T-helper 1 cell treated with Interleukin-12 subunit alpha and Interleukin-12 subunit beta and Interleukin-4 antibody, amounts not matched to agents 30 μg/mL and 1 μg/mL, for 36 hours (primary cell): ENCODE data around the gene SH3PXD2A.
"Not testable (repeated sequence)": the region's sequence is repeated elsewhere in the genome, so short reads cannot be mapped to it uniquely, and the experiment has no call there.

Source experiments
- H3K27ac Mint-ChIP-seq: one replicate; pipeline ENCODE4 v1.8.0; 2021; ENCODE audit warnings: mild to moderate bottlenecking, mixed read lengths
- H3K27me3 Mint-ChIP-seq: one replicate; pipeline ENCODE4 v1.8.0; 2021; ENCODE audit warnings: low read depth, mixed read lengths
- H3K36me3 Mint-ChIP-seq: one replicate; pipeline ENCODE4 v1.8.0; 2021; ENCODE audit warnings: low read depth, mixed read lengths
- H3K4me1 Mint-ChIP-seq: one replicate; pipeline ENCODE4 v1.8.0; 2021; ENCODE audit warnings: low read depth, mixed read lengths
- H3K4me3 Mint-ChIP-seq: one replicate; pipeline ENCODE4 v1.8.0; 2021; ENCODE audit warnings: mild to moderate bottlenecking, moderate library complexity, mixed read lengths
- H3K9me3 Mint-ChIP-seq: one replicate; pipeline ENCODE4 v1.8.0; 2021; ENCODE audit warnings: mixed read lengths

Gene SH3PXD2A

GRCh38 chr10:103619424-103620351 is 235.7 kb downstream of the SH3PXD2A start:
- H3K27ac Mint-ChIP-seq = no peak overlapping the region
- no peaks in the 10 kb centered on the region for H3K27me3 Mint-ChIP-seq
- H3K9me3 Mint-ChIP-seq = no peaks in the 10 kb centered on the region
- peaks cover 2% of the 10 kb centered on the region for H3K4me1 Mint-ChIP-seq
- peaks cover 2% of the 10 kb centered on the region for H3K36me3 Mint-ChIP-seq
- no peak overlapping the region for H3K4me3 Mint-ChIP-seq

GRCh38 chr10:103618575-103619423 is 236.6 kb downstream of the SH3PXD2A start:
- H3K4me1 Mint-ChIP-seq = peaks cover 5% of the 10 kb centered on the region
- no peak overlapping the region for H3K4me3 Mint-ChIP-seq
- no peaks in the 10 kb centered on the region for H3K27me3 Mint-ChIP-seq
- H3K9me3 Mint-ChIP-seq = no peaks in the 10 kb centered on the region
- no peak overlapping the region for H3K27ac Mint-ChIP-seq
- peaks cover 2% of the 10 kb centered on the region for H3K36me3 Mint-ChIP-seq

GRCh38 chr10:103617602-103618385 is 237.6 kb downstream of the SH3PXD2A start:
- Mint-ChIP-seq H3K4me1 (peaks cover 5% of the 10 kb centered on the region), H3K36me3 (peaks cover 7% of the 10 kb centered on the region), H3K27ac (no peak overlapping the region), H3K27me3 (no peaks in the 10 kb centered on the region), H3K4me3 (no peak overlapping the region), H3K9me3 (no peaks in the 10 kb centered on the region)

- H3K9me3 Mint-ChIP-seq = no peaks in the 10 kb centered on the region
- H3K36me3 Mint-ChIP-seq = peaks cover 5% of the 10 kb centered on the region
- H3K4me1 Mint-ChIP-seq = peaks cover 5% of the 10 kb centered on the region
- no peak overlapping the region for H3K27ac Mint-ChIP-seq
- no peak overlapping the region for H3K4me3 Mint-ChIP-seq
- no peaks in the 10 kb centered on the region for H3K27me3 Mint-ChIP-seq
Measured at GRCh38 chr10:103616705-103617601, 238.4 kb downstream of the SH3PXD2A start.

GRCh38 chr10:103614306-103615158 is 240.8 kb downstream of the SH3PXD2A start:
- no peak overlapping the region for H3K27ac Mint-ChIP-seq
- no peaks in the 10 kb centered on the region for H3K27me3 Mint-ChIP-seq
- H3K4me1 Mint-ChIP-seq = peaks cover 5% of the 10 kb centered on the region
- no peaks in the 10 kb centered on the region for H3K9me3 Mint-ChIP-seq
- peaks cover 5% of the 10 kb centered on the region for H3K36me3 Mint-ChIP-seq
- no peak overlapping the region for H3K4me3 Mint-ChIP-seq

- H3K36me3 Mint-ChIP-seq = peaks cover 5% of the 10 kb centered on the region
- H3K4me3 Mint-ChIP-seq = no peak overlapping the region
- peaks cover 5% of the 10 kb centered on the region for H3K4me1 Mint-ChIP-seq
- H3K27me3 Mint-ChIP-seq = no peaks in the 10 kb centered on the region
- no peaks in the 10 kb centered on the region for H3K9me3 Mint-ChIP-seq
- no peak overlapping the region for H3K27ac Mint-ChIP-seq
Measured at GRCh38 chr10:103613616-103614015, 241.8 kb downstream of the SH3PXD2A start.

GRCh38 chr10:103612462-103613365 is 242.7 kb downstream of the SH3PXD2A start:
- H3K9me3 Mint-ChIP-seq = no peaks in the 10 kb centered on the region
- H3K4me1 Mint-ChIP-seq = peaks cover 5% of the 10 kb centered on the region
- peaks cover 5% of the 10 kb centered on the region for H3K36me3 Mint-ChIP-seq
- H3K4me3 Mint-ChIP-seq = no peak overlapping the region
- no peaks in the 10 kb centered on the region for H3K27me3 Mint-ChIP-seq
- H3K27ac Mint-ChIP-seq = no peak overlapping the region

GRCh38 chr10:103610921-103611511 is 244.4 kb downstream of the SH3PXD2A start:
- peaks cover 5% of the 10 kb centered on the region for H3K4me1 Mint-ChIP-seq
- no peaks in the 10 kb centered on the region for H3K9me3 Mint-ChIP-seq
- H3K36me3 Mint-ChIP-seq = peaks cover 7% of the 10 kb centered on the region
- no peaks in the 10 kb centered on the region for H3K27me3 Mint-ChIP-seq
- no peak overlapping the region for H3K4me3 Mint-ChIP-seq
- no peak overlapping the region for H3K27ac Mint-ChIP-seq

GRCh38 chr10:103610083-103610472 is 245.3 kb downstream of the SH3PXD2A start:
- Mint-ChIP-seq H3K27ac (no peak overlapping the region), H3K4me3 (no peak overlapping the region), H3K36me3 (peaks cover 8% of the 10 kb centered on the region), H3K9me3 (no peaks in the 10 kb centered on the region), H3K4me1 (peaks cover 5% of the 10 kb centered on the region), H3K27me3 (no peaks in the 10 kb centered on the region)

- Mint-ChIP-seq H3K27me3 (no peaks in the 10 kb centered on the region), H3K27ac (no peak overlapping the region), H3K4me1 (peaks cover 2% of the 10 kb centered on the region), H3K9me3 (no peaks in the 10 kb centered on the region), H3K36me3 (peaks cover 8% of the 10 kb centered on the region), H3K4me3 (no peak overlapping the region)
Measured at GRCh38 chr10:103609231-103610082, 245.9 kb downstream of the SH3PXD2A start.

GRCh38 chr10:103608056-103608455 is 247.3 kb downstream of the SH3PXD2A start:
- H3K4me3 Mint-ChIP-seq, H3K4me1 Mint-ChIP-seq, H3K36me3 Mint-ChIP-seq, H3K9me3 Mint-ChIP-seq, H3K27me3 Mint-ChIP-seq, H3K27ac Mint-ChIP-seq: not testable (repeated sequence)
